T-helper 1 cell treated with Interleukin-12 subunit alpha and Interleukin-12 subunit beta and Interleukin-4 antibody, amounts not matched to agents 30 μg/mL and 1 μg/mL, for 36 hours (primary cell): ENCODE results near the gene LY86.
"Not testable (repeated sequence)": the region's sequence is repeated elsewhere in the genome, so short reads cannot be mapped to it uniquely, and the experiment has no call there.

Experiments
- H3K27ac Mint-ChIP-seq: one replicate; pipeline ENCODE4 v1.8.0; 2021; ENCODE audit warnings: mild to moderate bottlenecking, mixed read lengths
- H3K27me3 Mint-ChIP-seq: one replicate; pipeline ENCODE4 v1.8.0; 2021; ENCODE audit warnings: low read depth, mixed read lengths
- H3K36me3 Mint-ChIP-seq: one replicate; pipeline ENCODE4 v1.8.0; 2021; ENCODE audit warnings: low read depth, mixed read lengths
- H3K4me1 Mint-ChIP-seq: one replicate; pipeline ENCODE4 v1.8.0; 2021; ENCODE audit warnings: low read depth, mixed read lengths
- H3K4me3 Mint-ChIP-seq: one replicate; pipeline ENCODE4 v1.8.0; 2021; ENCODE audit warnings: mild to moderate bottlenecking, moderate library complexity, mixed read lengths
- H3K9me3 Mint-ChIP-seq: one replicate; pipeline ENCODE4 v1.8.0; 2021; ENCODE audit warnings: mixed read lengths

The LY86 gene

DNA sequence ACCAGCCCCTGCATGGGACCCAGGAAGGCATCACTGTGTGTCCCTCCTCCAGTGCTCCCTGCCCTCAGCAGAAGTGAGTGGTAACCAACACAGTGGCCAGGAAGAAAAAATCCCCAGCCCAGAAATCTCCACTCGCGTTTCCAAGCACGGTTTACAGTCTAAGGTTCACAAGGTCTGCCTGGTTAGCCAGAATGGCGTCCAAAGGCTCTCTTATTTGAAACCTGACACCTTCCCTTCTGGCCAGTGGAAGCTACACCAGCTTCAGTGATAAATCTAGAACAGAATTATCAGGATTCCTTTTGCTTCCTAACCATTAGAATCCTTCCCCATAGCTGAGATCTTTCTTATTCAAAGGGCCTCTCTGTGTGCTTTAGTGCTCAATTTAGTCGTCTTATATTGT lies 9.2 kb downstream of the LY86 start:
- Mint-ChIP-seq H3K4me3 (no peak overlapping the region), H3K27me3 (no peaks in the 10 kb centered on the region), H3K36me3 (peaks cover 22% of the 10 kb centered on the region), H3K4me1 (peaks cover 48% of the 10 kb centered on the region), H3K27ac (no peak overlapping the region), H3K9me3 (peaks cover 9% of the 10 kb centered on the region)

DNA sequence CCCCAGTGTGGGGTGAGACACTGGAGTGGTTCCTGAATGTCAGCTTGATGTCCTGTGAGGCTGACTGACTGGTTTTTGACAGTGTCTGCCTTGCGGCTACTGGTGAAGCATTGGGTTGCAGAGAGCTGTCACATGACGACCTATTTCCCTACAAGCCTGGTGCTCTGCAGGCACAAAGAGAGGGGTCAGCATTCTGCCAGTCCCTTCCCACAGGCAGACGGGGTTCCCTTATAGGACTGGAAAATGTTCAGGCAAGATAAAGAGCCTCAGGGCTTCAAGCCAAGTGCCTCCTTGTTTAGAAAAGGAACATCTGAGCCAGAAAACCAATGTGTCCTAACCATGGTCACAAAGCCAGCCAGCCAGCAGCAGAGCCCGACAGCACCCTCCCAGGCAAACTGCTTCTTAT lies 11.0 kb downstream of the LY86 start:
- Mint-ChIP-seq H3K27me3 (no peaks in the 10 kb centered on the region), H3K4me3 (no peak overlapping the region), H3K4me1 (peaks cover 37% of the 10 kb centered on the region), H3K36me3 (peaks cover 19% of the 10 kb centered on the region), H3K27ac (no peak overlapping the region), H3K9me3 (peaks cover 17% of the 10 kb centered on the region)

DNA sequence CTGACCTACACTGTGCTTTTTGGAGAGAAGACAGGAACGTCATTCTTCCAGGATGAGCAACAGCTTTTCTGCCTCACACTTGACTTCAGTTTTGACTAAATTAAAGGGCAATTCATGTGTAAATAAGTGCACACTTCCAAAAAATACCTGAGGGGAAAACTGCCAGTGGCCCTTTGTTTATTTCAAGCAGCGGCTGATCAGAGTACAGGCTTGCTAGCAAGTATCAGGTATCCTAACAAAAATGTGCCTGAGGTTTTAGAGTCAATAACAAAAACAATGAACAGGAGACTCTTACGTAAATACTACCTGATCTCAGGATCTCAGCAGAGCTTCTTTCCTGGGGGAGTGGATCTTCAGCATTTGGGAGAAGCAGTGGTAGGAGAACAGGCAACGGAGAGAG lies 12.4 kb downstream of the LY86 start:
- Mint-ChIP-seq H3K4me3 (no peak overlapping the region), H3K4me1 (peaks cover 33% of the 10 kb centered on the region), H3K9me3 (peaks cover 29% of the 10 kb centered on the region), H3K27ac (no peak overlapping the region), H3K27me3 (no peaks in the 10 kb centered on the region), H3K36me3 (peaks cover 23% of the 10 kb centered on the region)

DNA sequence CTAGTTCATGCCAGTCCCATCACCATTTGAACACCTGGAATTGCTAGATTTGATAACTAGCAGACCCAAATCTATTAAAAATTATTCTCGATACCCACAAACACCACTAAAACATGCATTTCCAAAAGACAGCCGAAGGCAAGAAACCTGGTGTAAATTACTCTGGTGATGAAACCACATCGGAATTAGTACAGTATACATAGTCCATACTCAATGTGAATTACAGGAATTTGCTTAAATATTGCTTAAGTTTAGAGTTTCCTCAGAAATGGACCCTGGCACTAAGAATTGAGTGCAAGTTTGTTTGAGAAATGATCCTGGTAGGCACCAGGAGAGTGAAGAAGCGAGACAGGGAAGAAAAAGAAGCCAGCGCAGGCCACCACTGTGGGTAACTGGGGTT lies 13.7 kb downstream of the LY86 start:
- peaks cover 20% of the 10 kb centered on the region for H3K4me1 Mint-ChIP-seq
- H3K27ac Mint-ChIP-seq, result no peak overlapping the region
- H3K36me3 Mint-ChIP-seq, result peaks cover 25% of the 10 kb centered on the region
- no peak overlapping the region for H3K4me3 Mint-ChIP-seq
- peaks cover 31% of the 10 kb centered on the region for H3K9me3 Mint-ChIP-seq
- H3K27me3 Mint-ChIP-seq, result no peaks in the 10 kb centered on the region

DNA sequence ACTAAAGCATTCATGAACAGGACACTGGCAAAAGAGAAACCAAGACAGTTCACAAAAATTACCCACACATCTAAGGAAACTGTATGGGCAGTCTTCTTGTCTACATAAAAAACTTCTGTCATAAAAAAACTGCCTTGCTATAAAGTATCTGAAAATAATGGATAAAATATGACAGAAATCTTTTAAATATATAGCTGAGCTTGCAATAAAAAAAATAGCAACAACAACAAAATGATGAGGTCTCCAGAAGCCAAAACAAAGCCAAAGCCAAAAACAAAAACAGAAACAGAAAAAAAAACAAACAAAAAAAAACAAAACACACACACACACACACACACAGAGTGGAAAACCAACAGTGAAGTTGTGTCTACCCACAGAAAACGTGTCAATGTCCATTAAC lies 14.8 kb downstream of the LY86 start:
- Mint-ChIP-seq H3K4me1 (peaks cover 20% of the 10 kb centered on the region), H3K36me3 (peaks cover 26% of the 10 kb centered on the region), H3K27ac (no peak overlapping the region), H3K4me3 (no peak overlapping the region), H3K27me3 (no peaks in the 10 kb centered on the region), H3K9me3 (peaks cover 31% of the 10 kb centered on the region)

DNA sequence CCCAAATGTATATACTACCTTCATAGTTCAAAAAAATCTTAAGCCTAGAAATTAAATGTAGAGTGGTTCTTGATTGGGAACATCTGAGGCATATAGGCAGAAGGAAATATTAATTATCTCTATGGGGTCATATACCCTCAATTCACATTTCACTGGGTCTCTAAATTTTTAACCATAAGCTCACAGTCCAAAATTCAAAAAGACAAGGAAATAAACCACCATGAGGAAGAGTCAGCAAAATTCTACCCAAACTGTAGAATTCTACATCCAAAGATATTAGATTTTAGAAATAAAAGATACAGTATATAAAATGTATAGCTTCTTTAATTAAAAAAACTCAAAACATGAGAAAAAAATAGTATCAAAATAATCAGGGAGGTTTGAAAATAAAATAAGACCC lies 15.5 kb downstream of the LY86 start:
- no peak overlapping the region for H3K27ac Mint-ChIP-seq
- peaks cover 26% of the 10 kb centered on the region for H3K36me3 Mint-ChIP-seq
- peaks cover 17% of the 10 kb centered on the region for H3K4me1 Mint-ChIP-seq
- H3K4me3 Mint-ChIP-seq, result no peak overlapping the region
- no peaks in the 10 kb centered on the region for H3K27me3 Mint-ChIP-seq
- peaks cover 26% of the 10 kb centered on the region for H3K9me3 Mint-ChIP-seq

DNA sequence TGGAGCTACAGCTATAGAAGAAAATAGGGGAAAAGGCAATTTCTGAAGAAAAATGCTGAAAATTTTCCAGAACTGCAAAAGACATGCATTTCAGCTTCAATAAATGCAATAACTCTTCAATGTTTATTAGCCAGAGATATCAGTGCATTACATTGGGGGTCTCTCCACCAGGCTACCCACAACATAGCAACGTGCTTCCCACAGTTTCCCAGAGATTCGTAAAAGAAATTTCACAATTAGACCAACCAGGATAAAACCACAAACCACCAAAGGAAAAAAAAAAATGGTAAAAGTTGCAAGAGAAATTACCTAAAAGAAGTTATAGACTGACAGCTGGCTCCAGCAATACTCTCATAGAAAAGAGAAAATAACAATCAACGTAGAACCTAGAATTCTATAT lies 16.0 kb downstream of the LY86 start:
- H3K4me3 Mint-ChIP-seq, result no peak overlapping the region
- peaks cover 26% of the 10 kb centered on the region for H3K36me3 Mint-ChIP-seq
- H3K27me3 Mint-ChIP-seq, result no peaks in the 10 kb centered on the region
- H3K9me3 Mint-ChIP-seq, result peaks cover 26% of the 10 kb centered on the region
- peaks cover 19% of the 10 kb centered on the region for H3K4me1 Mint-ChIP-seq
- H3K27ac Mint-ChIP-seq, result no peak overlapping the region

DNA sequence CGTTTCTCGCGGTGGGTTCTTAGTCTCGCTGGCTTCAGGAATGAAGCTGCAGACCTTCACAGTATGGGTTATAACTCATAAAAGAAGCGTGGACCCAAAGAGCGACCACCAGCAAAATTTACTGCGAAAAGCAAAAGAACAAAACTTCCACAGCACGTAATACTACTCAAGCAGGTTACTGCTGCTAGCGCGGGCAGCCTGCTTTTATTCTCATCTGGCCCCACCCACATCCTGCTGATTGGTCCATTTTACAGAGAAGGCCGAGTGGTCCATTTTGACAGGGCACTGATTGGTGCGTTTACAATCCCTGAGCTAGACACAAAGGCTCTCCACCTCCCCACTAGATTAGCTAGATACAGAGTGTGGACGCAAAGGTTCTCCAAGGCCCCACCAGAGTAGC lies 17.4 kb downstream of the LY86 start:
- Mint-ChIP-seq H3K36me3 (peaks cover 25% of the 10 kb centered on the region), H3K4me1 (peaks cover 22% of the 10 kb centered on the region), H3K4me3 (no peak overlapping the region), H3K9me3 (peaks cover 24% of the 10 kb centered on the region), H3K27ac (no peak overlapping the region), H3K27me3 (no peaks in the 10 kb centered on the region)

DNA sequence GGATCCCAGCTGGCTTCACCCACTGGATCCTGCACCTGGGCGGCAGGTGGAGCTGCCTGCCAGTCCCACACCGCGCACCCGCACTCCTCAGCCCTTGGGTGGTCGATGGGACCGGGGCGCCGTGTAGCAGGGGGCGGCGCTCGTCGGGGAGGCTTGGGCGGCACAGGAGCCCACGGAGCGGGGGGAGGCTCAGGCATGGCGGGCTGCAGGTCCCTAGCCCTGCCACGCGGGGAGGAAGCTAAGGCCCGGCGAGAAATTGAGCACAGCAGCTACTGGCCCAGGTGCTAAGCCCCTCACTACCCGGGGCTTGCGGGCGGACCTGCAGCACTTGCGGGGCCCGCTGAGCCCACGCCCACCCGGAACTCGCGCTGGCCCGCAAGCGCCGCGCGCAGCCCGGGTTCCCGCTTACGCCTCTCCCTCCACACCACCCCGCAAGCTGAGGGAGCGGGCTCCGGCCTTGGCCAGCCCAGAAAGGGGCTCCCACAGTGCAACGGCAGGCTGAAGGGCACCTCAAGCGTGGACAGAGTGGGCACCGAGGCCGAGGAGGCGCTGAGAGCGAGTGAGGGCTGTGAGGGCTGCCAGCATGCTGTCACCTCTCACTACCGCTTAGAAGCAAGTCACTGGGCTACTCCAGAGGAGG lies 18.0 kb downstream of the LY86 start:
- Mint-ChIP-seq H3K4me1 (peaks cover 27% of the 10 kb centered on the region), H3K36me3 (peaks cover 20% of the 10 kb centered on the region), H3K9me3 (peaks cover 22% of the 10 kb centered on the region)
- not testable (repeated sequence) for H3K4me3 Mint-ChIP-seq, H3K27me3 Mint-ChIP-seq, H3K27ac Mint-ChIP-seq

DNA sequence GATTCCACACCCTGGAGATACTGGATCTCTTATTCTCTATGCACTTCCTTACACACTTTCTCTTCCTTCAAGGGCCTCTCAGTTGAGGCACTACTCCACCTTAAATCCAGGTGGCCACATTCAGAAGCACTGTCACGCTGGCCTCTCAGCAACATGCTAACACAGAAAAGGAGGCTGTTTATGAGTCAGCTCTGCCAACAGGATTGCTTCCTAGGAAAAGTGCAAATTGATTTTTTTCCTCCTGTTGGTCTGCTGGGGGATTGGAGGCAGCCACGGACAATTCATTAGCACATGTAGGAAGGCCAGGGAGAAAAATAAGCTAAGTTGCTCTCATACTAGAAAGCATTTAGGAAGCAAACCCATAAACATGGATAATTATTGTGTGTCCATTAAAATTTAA lies 20.9 kb downstream of the LY86 start:
- H3K4me3 Mint-ChIP-seq, result no peak overlapping the region
- H3K27me3 Mint-ChIP-seq, result no peaks in the 10 kb centered on the region

DNA sequence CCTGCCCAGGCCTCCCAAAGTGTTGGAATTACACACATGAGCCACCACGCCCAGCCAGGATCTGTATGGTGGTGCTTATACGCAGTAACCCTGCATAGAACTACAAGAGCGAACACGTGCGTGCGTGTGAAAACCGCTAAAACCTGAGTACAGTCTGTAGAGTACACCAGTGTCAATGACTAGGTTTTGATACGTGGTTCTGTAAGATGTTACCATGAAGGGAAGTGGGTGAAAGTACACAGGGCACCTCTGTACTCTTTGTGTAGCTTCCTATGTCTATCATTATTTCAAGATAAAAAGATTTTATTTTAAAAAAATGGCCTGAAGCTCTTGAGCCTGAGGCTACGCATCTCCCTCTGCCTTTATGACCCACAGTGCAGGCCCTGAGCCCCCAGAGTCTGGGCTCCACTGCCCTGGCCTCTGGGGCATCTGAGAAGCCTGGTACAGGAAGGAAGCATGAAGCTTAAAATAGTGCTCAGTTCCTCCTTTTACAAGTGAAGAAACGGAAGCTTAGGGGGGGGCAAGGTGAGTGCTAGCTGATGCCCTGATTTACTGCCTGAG lies 21.6 kb downstream of the LY86 start:
- no peaks in the 10 kb centered on the region for H3K27me3 Mint-ChIP-seq
- H3K27ac Mint-ChIP-seq, result peak overlapping the region; percentile 86
- H3K9me3 Mint-ChIP-seq, result peaks cover 16% of the 10 kb centered on the region
- H3K4me1 Mint-ChIP-seq, result peaks cover 53% of the 10 kb centered on the region
- no peak overlapping the region for H3K4me3 Mint-ChIP-seq
- peaks cover 23% of the 10 kb centered on the region for H3K36me3 Mint-ChIP-seq

More for the DNA sequence above, 20.9 kb downstream of the LY86 start:
- Mint-ChIP-seq H3K9me3 (peaks cover 21% of the 10 kb centered on the region), H3K27ac (peak overlapping the region; percentile 63), H3K4me1 (peaks cover 50% of the 10 kb centered on the region), H3K36me3 (peaks cover 26% of the 10 kb centered on the region)

DNA sequence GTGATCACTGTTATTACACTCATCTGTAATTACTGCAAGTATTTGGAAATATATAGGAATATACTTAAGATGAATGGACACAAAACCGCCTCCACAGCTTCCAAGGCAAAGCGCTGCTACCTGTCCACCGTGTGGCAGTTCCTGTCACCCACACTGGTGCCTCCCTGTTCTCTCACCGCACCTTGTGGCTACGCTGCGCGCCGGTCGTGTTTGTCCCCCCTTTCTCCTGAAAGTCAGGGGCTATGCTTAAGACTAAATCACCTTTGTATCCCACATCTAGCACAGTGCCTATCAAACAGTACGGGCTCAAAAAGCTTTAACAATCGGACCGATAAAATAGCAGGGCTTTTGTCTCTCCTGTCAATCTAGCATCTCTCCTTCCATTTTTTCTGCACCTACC lies 23.0 kb downstream of the LY86 start:
- Mint-ChIP-seq H3K27ac (peak overlapping the region; percentile 86), H3K9me3 (peaks cover 6% of the 10 kb centered on the region), H3K4me3 (peak overlapping the region; percentile 36), H3K36me3 (peaks cover 18% of the 10 kb centered on the region), H3K4me1 (peaks cover 58% of the 10 kb centered on the region), H3K27me3 (no peaks in the 10 kb centered on the region)

DNA sequence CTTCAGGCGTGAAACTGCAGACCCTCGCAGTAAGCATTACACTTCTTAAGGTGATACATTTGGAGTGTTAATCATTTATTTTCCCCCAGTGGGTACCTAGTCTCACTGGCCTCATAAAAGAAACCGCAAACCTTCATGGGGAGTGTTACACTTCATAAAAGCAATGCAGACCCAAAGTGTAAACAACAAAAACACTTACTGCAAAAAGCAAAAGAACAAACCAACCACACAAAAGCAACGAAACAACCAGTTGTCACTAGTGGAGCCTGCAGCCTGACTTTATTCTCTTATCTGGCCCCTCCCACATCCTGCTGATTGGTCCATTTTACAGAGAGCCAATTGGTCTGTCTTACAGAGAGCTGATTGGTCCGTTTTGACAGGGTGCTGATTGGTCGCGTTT lies 23.8 kb downstream of the LY86 start:
- Mint-ChIP-seq H3K4me1 (peaks cover 66% of the 10 kb centered on the region), H3K27ac (peak overlapping the region; percentile 86)

DNA sequence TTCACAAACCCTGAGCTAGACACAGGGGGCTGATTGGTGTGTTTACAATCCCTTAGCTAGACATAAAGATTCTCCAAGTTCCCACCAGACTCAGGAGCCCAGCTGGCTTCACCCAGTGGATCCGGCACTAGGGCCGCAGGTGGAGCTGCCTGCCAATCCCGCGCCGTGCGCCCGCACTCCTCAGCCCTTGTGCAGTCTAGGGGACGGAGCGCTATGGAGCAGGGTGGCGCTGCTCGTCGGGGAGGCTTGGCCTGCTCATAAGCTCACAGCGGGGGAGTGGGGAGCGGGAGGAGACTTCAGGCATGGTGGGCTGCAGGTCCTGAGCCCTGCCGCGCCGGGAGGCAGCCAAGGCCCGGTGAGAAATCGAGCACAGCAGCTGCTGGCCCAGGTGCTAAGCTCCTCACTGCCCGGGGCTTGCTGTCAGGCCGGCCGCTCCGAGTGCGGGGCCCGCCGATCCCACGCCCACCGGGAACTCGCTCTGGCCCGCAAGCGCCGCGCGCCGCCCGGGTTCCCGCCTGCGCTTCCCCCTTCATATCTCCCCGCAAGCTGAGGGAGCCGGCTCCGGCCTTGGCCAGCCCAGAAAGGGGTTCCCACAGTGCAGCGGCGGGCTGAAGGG lies 24.7 kb downstream of the LY86 start:
- H3K27me3 Mint-ChIP-seq, H3K9me3 Mint-ChIP-seq, H3K4me3 Mint-ChIP-seq: not testable (repeated sequence)
- peaks cover 68% of the 10 kb centered on the region for H3K4me1 Mint-ChIP-seq
- peaks cover 18% of the 10 kb centered on the region for H3K36me3 Mint-ChIP-seq
- peak overlapping the region; percentile 86 for H3K27ac Mint-ChIP-seq

More for the DNA sequence above, 23.8 kb downstream of the LY86 start:
- peaks cover 18% of the 10 kb centered on the region for H3K36me3 Mint-ChIP-seq
- H3K4me3 Mint-ChIP-seq, result no peak overlapping the region
- H3K9me3 Mint-ChIP-seq, result peaks cover 6% of the 10 kb centered on the region
- no peaks in the 10 kb centered on the region for H3K27me3 Mint-ChIP-seq
